H9 (cell line): ENCODE data around the gene GCLC. TPM values are rescaled to one million over a fixed set of nuclear protein-coding genes. Genes with fewer than 3 reads are reported as not detected.

Source experiments
- DNase-seq: peaks from one replicate; pipeline ENCODE4 v3.0.0-alpha.2; 2017
- H2AFZ ChIP-seq: one replicate; pipeline ENCODE4 v1.6.1; 2013; ENCODE audit warnings: mild to moderate bottlenecking, low read length, control low read depth, moderate library complexity
- H2AK5ac ChIP-seq: 2 replicates; pipeline ENCODE4 v1.6.1; 2013; ENCODE audit warnings: low read length, control low read depth, mixed read lengths; ENCODE audit not compliant: insufficient read length
- H2BK120ac ChIP-seq: one replicate; pipeline ENCODE4 v1.6.1; 2013; ENCODE audit warnings: low read depth, mild to moderate bottlenecking, low read length, control low read depth, inconsistent platforms; ENCODE audit not compliant: poor library complexity, severe bottlenecking
- H2BK12ac ChIP-seq: 2 replicates; pipeline ENCODE4 v1.6.1; 2013; ENCODE audit warnings: low read length, control low read depth, mixed read lengths, low read depth; ENCODE audit not compliant: insufficient read length
- H2BK15ac ChIP-seq: 2 replicates; pipeline ENCODE4 v1.6.1; 2013; ENCODE audit warnings: low read depth, low read length, control low read depth
- H2BK20ac ChIP-seq: one replicate; pipeline ENCODE4 v1.6.1; 2013; ENCODE audit warnings: low read depth, mild to moderate bottlenecking, low read length, control low read depth, inconsistent platforms; ENCODE audit not compliant: poor library complexity, severe bottlenecking
- H2BK5ac ChIP-seq: 2 replicates; pipeline ENCODE4 v1.6.1; 2013; ENCODE audit warnings: low read length, control low read depth, mixed read lengths; ENCODE audit not compliant: insufficient read length
- H3K14ac ChIP-seq: 2 replicates; pipeline ENCODE4 v1.6.1; 2013; ENCODE audit warnings: low read length, control low read depth; ENCODE audit not compliant: insufficient read depth
- H3K18ac ChIP-seq: 2 replicates; pipeline ENCODE4 v1.6.1; 2013; ENCODE audit warnings: low read depth, mild to moderate bottlenecking, mixed read lengths, low read length, control low read depth; ENCODE audit not compliant: insufficient read length
- H3K23ac ChIP-seq: 2 replicates; pipeline ENCODE4 v1.6.1; 2013; ENCODE audit warnings: low read length, control low read depth, mixed read lengths, low read depth; ENCODE audit not compliant: insufficient read length
- H3K23me2 ChIP-seq: 2 replicates; pipeline ENCODE4 v1.6.1; 2013; ENCODE audit warnings: low read depth, mild to moderate bottlenecking, mixed read lengths, low read length, control low read depth; ENCODE audit not compliant: insufficient read length, poor library complexity, severe bottlenecking
- H3K27ac ChIP-seq: 2 replicates; pipeline ENCODE4 v1.5.1; 2013; ENCODE audit warnings: low read length, control low read depth, mixed read lengths, low read depth; ENCODE audit not compliant: insufficient read length
- H3K27me3 ChIP-seq: 2 replicates; pipeline ENCODE4 v1.6.1; 2013; ENCODE audit warnings: low read length, control low read depth, inconsistent platforms; ENCODE audit not compliant: insufficient read depth
- H3K4ac ChIP-seq: 2 replicates; pipeline ENCODE4 v1.6.1; 2013; ENCODE audit warnings: low read depth, mild to moderate bottlenecking, control low read depth, inconsistent platforms, low read length, moderate library complexity
- H3K4me1 ChIP-seq: 2 replicates; pipeline ENCODE4 v1.6.1; 2013; ENCODE audit warnings: low read length, control low read depth, inconsistent platforms; ENCODE audit not compliant: insufficient read depth
- H3K4me2 ChIP-seq: 2 replicates; pipeline ENCODE4 v1.6.1; 2013; ENCODE audit warnings: low read length, control low read depth, mixed read lengths; ENCODE audit not compliant: insufficient read length, insufficient read depth
- H3K56ac ChIP-seq: 2 replicates; pipeline ENCODE4 v1.6.1; 2013; ENCODE audit warnings: low read depth, mild to moderate bottlenecking, mixed read lengths, low read length, control low read depth; ENCODE audit not compliant: insufficient read length
- H3K79me1 ChIP-seq: 2 replicates; pipeline ENCODE4 v1.6.1; 2013; ENCODE audit warnings: low read depth, mild to moderate bottlenecking, moderate library complexity, low read length, control low read depth, inconsistent platforms; ENCODE audit not compliant: insufficient read depth, poor library complexity, severe bottlenecking
- H3K79me2 ChIP-seq: 2 replicates; pipeline ENCODE4 v1.6.1; 2013; ENCODE audit warnings: low read length, control low read depth, inconsistent platforms; ENCODE audit not compliant: insufficient read depth
- H3K9ac ChIP-seq: 2 replicates; pipeline ENCODE4 v1.6.1; 2013; ENCODE audit warnings: low read length, control low read depth, mixed read lengths; ENCODE audit not compliant: insufficient read length; ENCODE audit errors: extremely low read depth
- H3K9me3 ChIP-seq: one replicate; pipeline ENCODE4 v1.6.1; 2013; ENCODE audit warnings: low read depth, low read length, inconsistent platforms; ENCODE audit not compliant: control insufficient read depth
- H3T11ph ChIP-seq: one replicate; pipeline ENCODE4 v1.6.1; 2013; ENCODE audit warnings: mild to moderate bottlenecking, low read length, control low read depth, inconsistent platforms
- H4K20me1 ChIP-seq: one replicate; pipeline ENCODE4 v1.6.1; 2013; ENCODE audit not compliant: control insufficient read depth, insufficient read length, insufficient read depth
- H4K5ac ChIP-seq: 2 replicates; pipeline ENCODE4 v1.6.1; 2013; ENCODE audit warnings: low read depth, mild to moderate bottlenecking, mixed read lengths, low read length, control low read depth; ENCODE audit not compliant: insufficient read length
- H4K8ac ChIP-seq: replicated peaks from 2 replicates; pipeline ENCODE4 v1.6.1; 2013; ENCODE audit warnings: low read length, control low read depth, mixed read lengths, low read depth; ENCODE audit not compliant: insufficient read length
- H4K91ac ChIP-seq: 2 replicates; pipeline ENCODE4 v1.6.1; 2013; ENCODE audit warnings: low read depth, mild to moderate bottlenecking, moderate library complexity, mixed read lengths, low read length, control low read depth; ENCODE audit not compliant: insufficient read length
- H3K27ac Mint-ChIP-seq, 3 experiments: 2 replicates in 2 of 3; 3 replicates in 1 of 3; pipeline ENCODE4 v1.8.0; 2020 to 2021; ENCODE audit warnings: mixed read lengths in 3 of 3, mild to moderate bottlenecking in 1 of 3, moderate library complexity in 1 of 3
- H3K27me3 Mint-ChIP-seq: 2 replicates; pipeline ENCODE4 v1.8.0; 2021; ENCODE audit warnings: low read depth, mild to moderate bottlenecking, moderate library complexity, mixed read lengths
- H3K36me3 Mint-ChIP-seq, 3 experiments: 2 replicates in 2 of 3; 3 replicates in 1 of 3; pipeline ENCODE4 v1.8.0; 2020 to 2021; ENCODE audit warnings: low read depth in 3 of 3, mixed read lengths in 3 of 3; ENCODE audit not compliant: insufficient read depth in 1 of 3
- H3K4me1 Mint-ChIP-seq, 2 experiments: 2 replicates each; pipeline ENCODE4 v1.8.0; 2020; ENCODE audit warnings: mixed read lengths in 2 of 2
- H3K4me3 Mint-ChIP-seq, 2 experiments: 2 replicates in 1 of 2; 3 replicates in 1 of 2; pipeline ENCODE4 v1.8.0; 2020 to 2021; ENCODE audit warnings: mild to moderate bottlenecking in 2 of 2, mixed read lengths in 2 of 2, moderate library complexity in 1 of 2
- H3K9me3 Mint-ChIP-seq, 2 experiments: 2 replicates in 1 of 2; 3 replicates in 1 of 2; pipeline ENCODE4 v1.8.0; 2020; ENCODE audit warnings: mild to moderate bottlenecking in 2 of 2, mixed read lengths in 2 of 2, moderate library complexity in 1 of 2
- WGBS: extraction: QIAGEN DNeasy Blood & Tissue Kit; methylation state at CpG from one replicate; pipeline ENCODE4 v1.1.7; 2013; ENCODE audit warnings: missing lambda C conversion rate, low lambda C conversion rate, mixed read lengths; ENCODE audit not compliant: insufficient read length; ENCODE audit errors: extremely low coverage; 5-methylcytosine and 5-hydroxymethylcytosine counted together
- total RNA-seq: library from RNA; stranded (reverse); gene quantifications from 2 replicates; pipeline ENCODE4 v1.2.1, GENCODE V29; 2021
- TF ChIP-seq, protein P1 (sequence below): fragments of 200-600 bp; sonication (generic); conservative IDR thresholded peaks from 3 replicates; pipeline ENCODE4 v1.8.0; 2021; ENCODE audit warnings: antibody characterized with exemption, mild to moderate bottlenecking

The GCLC gene
- total RNA-seq, 1 experiment from 2014 or later = 55.5 TPM

DNA sequence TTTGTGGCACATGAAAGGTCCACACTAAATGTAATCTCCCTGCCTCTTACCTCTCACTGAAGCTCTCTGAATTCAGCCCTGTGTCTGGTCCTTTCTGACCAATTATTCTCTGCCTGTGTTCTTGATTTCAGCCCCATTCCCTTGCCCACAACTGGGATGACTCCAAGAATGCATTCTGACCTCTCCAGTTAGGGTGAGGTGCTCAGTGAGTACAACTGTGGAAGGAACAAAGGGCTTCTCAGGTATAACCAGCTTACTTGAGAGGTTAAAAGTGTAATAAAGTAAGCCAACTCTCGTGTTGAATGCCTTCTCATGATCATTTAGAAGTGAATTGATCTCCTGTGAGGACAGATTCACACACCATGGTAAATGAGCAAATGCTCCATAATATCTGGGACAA lies 88.1 kb downstream of the GCLC start:
- H3K4ac ChIP-seq = no peak overlapping the region
- H3K79me1 ChIP-seq = no peaks in the 10 kb centered on the region
- H3K23me2 ChIP-seq = no peaks in the 10 kb centered on the region
- H3K79me2 ChIP-seq = no peaks in the 10 kb centered on the region
- H2BK5ac ChIP-seq = no peak overlapping the region
- no peak for DNase-seq
- no peak overlapping the region for H3K4me3 Mint-ChIP-seq
- peaks cover 0 to 6% (median 0%) of the 10 kb centered on the region in 3 experiments; a peak in 3 of 7 replicates for H3K36me3 Mint-ChIP-seq
- H3K9me3 Mint-ChIP-seq = peaks cover 5 to 8% of the 10 kb centered on the region in 2 experiments
- no peak overlapping the region for H3K4me2 ChIP-seq
- H2AFZ ChIP-seq = no peak overlapping the region
- H3K9ac ChIP-seq = no peak overlapping the region
- no peak overlapping the region for H2BK12ac ChIP-seq
- peaks cover 4 to 6% of the 10 kb centered on the region in 2 experiments for H3K4me1 Mint-ChIP-seq
- H2BK15ac ChIP-seq = no peak overlapping the region
- H2AK5ac ChIP-seq = no peak overlapping the region
- H3K27me3 ChIP-seq = no peaks in the 10 kb centered on the region
- H3K14ac ChIP-seq = no peak overlapping the region
- H3K9me3 ChIP-seq = no peaks in the 10 kb centered on the region
- H3T11ph ChIP-seq = no peak overlapping the region
- no peak overlapping the region for H3K27ac Mint-ChIP-seq
- no peak overlapping the region for H3K23ac ChIP-seq
- no peak overlapping the region for H3K18ac ChIP-seq
- no peaks in the 10 kb centered on the region for H3K27me3 Mint-ChIP-seq
- no peak overlapping the region for H3K27ac ChIP-seq
- H2BK20ac ChIP-seq = no peak overlapping the region
- no peaks in the 10 kb centered on the region for H3K4me1 ChIP-seq
- no peaks in the 10 kb centered on the region for H4K20me1 ChIP-seq
- H2BK120ac ChIP-seq = no peak overlapping the region
- WGBS = no CpG with 5 or more reads among the region's 1 CpG
- H4K8ac ChIP-seq = no peak overlapping the region
- TF ChIP-seq, protein P1, sequence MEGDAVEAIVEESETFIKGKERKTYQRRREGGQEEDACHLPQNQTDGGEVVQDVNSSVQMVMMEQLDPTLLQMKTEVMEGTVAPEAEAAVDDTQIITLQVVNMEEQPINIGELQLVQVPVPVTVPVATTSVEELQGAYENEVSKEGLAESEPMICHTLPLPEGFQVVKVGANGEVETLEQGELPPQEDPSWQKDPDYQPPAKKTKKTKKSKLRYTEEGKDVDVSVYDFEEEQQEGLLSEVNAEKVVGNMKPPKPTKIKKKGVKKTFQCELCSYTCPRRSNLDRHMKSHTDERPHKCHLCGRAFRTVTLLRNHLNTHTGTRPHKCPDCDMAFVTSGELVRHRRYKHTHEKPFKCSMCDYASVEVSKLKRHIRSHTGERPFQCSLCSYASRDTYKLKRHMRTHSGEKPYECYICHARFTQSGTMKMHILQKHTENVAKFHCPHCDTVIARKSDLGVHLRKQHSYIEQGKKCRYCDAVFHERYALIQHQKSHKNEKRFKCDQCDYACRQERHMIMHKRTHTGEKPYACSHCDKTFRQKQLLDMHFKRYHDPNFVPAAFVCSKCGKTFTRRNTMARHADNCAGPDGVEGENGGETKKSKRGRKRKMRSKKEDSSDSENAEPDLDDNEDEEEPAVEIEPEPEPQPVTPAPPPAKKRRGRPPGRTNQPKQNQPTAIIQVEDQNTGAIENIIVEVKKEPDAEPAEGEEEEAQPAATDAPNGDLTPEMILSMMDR = no peak
- H4K5ac ChIP-seq = no peak overlapping the region
- H4K91ac ChIP-seq = no peak overlapping the region
- no peak overlapping the region for H3K56ac ChIP-seq
